Measurements from ENCODE around the gene ZNF862. TPM values are rescaled to one million over a fixed set of nuclear protein-coding genes. Genes with fewer than 3 reads are reported as not detected.

The ZNF862 gene
- polyA plus RNA-seq, 3 donors, result 17.1 to 19.9 (median 17.5) TPM

Other genes with a start within 250 kb of the ZNF862 start
- gene ZNF467, start 64.8 kb upstream of the ZNF862 start, polyA plus RNA-seq (ENCODE audit: insufficient read length in 3 of 3), result 10 to 100 TPM; 23.0 to 23.9 (median 23.0) TPM
- gene ATP6V0E2, start 35.6 kb downstream of the ZNF862 start, polyA plus RNA-seq (ENCODE audit: insufficient read length in 3 of 3), result 10 to 100 TPM; 20.4 to 27.2 (median 23.5) TPM

All from right renal cortex interstitium (tissue), 3 donors.